Measurements from ENCODE around the gene HM13. TPM values are rescaled to one million over a fixed set of nuclear protein-coding genes. Genes with fewer than 3 reads are reported as not detected.
A peak's percentile ranks its signal among the peaks of the same experiment; 100 is the strongest.

Gene HM13
- total and polyA plus RNA-seq, 9 of the 15 experiments (the other 6 are each of a cell fraction or from before 2014, with no cell fraction given): 7.7 to 136 (median 74.5) TPM

DNA sequence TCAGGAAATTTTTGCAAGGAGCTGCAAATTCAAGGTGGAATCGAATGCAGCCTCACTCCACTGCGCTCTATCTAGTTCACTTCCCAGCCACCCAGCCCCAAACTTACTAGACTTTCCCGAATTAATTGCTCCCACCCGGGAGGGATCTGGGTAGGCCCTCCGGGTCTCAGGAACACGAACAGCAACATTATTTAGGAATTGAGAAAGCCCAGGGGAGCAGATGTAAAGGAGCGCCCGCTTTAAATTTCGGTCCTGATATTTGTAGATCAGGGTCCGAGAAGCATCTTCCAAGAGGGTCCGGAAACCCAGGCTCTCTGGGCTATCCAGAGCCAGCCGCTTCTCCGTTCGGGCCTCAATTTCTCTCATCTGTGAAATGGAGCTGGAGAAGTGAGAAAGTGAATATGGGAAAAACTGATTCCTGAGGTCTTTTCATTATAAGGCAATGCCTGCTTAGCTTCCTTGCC is 90.4 kb downstream of the HM13 start (continued):
- TF ChIP-seq, protein P1, sequence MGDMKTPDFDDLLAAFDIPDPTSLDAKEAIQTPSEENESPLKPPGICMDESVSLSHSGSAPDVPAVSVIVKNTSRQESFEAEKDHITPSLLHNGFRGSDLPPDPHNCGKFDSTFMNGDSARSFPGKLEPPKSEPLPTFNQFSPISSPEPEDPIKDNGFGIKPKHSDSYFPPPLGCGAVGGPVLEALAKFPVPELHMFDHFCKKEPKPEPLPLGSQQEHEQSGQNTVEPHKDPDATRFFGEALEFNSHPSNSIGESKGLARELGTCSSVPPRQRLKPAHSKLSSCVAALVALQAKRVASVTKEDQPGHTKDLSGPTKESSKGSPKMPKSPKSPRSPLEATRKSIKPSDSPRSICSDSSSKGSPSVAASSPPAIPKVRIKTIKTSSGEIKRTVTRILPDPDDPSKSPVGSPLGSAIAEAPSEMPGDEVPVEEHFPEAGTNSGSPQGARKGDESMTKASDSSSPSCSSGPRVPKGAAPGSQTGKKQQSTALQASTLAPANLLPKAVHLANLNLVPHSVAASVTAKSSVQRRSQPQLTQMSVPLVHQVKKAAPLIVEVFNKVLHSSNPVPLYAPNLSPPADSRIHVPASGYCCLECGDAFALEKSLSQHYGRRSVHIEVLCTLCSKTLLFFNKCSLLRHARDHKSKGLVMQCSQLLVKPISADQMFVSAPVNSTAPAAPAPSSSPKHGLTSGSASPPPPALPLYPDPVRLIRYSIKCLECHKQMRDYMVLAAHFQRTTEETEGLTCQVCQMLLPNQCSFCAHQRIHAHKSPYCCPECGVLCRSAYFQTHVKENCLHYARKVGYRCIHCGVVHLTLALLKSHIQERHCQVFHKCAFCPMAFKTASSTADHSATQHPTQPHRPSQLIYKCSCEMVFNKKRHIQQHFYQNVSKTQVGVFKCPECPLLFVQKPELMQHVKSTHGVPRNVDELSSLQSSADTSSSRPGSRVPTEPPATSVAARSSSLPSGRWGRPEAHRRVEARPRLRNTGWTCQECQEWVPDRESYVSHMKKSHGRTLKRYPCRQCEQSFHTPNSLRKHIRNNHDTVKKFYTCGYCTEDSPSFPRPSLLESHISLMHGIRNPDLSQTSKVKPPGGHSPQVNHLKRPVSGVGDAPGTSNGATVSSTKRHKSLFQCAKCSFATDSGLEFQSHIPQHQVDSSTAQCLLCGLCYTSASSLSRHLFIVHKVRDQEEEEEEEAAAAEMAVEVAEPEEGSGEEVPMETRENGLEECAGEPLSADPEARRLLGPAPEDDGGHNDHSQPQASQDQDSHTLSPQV (IDR thresholded peaks at IDR 0.05): 0 out of 2 replicates have a peak, but pooled peaks have one; percentile 11
- TF ChIP-seq ZFP30 (CRISPR knock-in tag; IDR thresholded peaks at IDR 0.05; ENCODE audit: borderline replicate concordance) (no peak), ZNF24 (IDR thresholded peaks at IDR 0.05) (no peak), GTF2E2 (tag; IDR thresholded peaks at IDR 0.05) (0 out of 2 replicates have a peak, but pooled peaks have one; percentile 24)
